ENCODE data around the gene CYCS.

DNA sequence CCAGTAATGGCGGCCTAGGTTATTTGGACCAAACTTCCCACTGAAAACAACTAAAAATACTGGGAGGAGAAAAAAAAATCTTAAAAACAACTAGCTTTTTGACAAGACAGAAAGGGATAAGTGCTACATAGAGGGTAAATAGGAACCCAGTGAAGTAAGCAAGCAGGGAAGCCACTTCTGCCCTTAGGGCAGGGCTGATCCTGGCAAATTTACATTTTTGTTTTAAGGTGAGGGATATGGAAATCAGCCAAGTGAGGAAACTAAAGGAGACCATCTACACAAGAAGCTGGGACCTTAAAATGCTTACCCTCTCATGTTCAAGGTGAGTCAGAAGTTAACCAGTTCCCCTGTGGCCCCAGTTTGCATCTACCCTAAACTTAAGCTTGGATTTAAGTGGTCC is 46.5 kb upstream of the CYCS start:
- TF ChIP-seq CTCF (IDR thresholded peaks at IDR 0.05; ENCODE audit: low read length) (no peak), EZH2 (optimal IDR thresholded peaks at IDR 0.05; ENCODE audit: low read depth, low read length) (no peak)

All from MM.1S (cell line).